ENCODE results near the gene HCN2. TPM values are rescaled to one million over a fixed set of nuclear protein-coding genes. Genes with fewer than 3 reads are reported as not detected.

HCN2 gene
- total and polyA plus RNA-seq, 9 of the 15 experiments (the other 6 are each of a cell fraction or from before 2014, with no cell fraction given) = 0.29 to 4.2 (median 0.82) TPM; not detected in 2

DNA sequence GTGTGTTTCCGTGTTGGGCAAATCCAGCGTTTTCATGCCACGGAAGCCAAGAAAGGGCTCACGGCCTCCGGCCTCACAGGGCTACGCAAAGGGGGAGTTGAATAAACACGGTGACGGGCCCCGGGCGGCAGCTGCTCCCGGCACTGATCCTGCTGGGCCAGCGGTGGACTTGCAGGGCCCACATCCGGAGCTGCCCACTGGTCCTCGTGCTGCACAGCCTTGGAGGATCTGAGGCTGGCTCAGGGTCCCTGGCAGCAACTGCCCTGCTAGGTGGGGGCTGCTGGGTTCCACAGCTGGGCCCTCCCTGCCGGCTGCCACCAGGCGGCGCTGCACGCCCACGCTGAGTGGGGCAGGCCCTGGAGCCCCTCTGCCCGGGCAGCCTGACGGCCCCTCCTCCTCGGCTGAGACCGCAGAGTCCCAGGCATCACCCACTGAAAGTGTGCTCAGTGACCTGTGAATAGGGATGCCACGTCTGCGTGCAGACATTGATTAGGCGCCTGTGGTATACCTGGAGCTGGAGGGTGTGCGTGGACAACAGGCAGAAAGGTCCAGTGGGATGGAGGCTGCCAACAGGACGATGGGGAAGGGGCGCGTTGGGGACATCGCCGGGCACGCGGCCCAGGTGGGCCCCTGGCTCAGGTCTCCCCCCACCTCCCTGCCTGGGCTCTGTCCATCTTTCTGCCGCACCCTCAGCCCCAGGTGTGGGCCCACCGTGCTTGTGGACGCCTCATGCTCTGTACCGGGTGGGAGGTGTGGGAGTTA is 5.3 kb upstream of the HCN2 start (continued):
- no peak for TF ChIP-seq YY1 (IDR thresholded peaks at IDR 0.05; ENCODE audit: borderline replicate concordance in 1 of 3, control insufficient read depth in 1 of 3, extremely low read depth in 1 of 3, insufficient read depth in 3 of 3, insufficient read length in 1 of 3, insufficient replicate concordance in 2 of 3, low read depth in 1 of 3, low read length in 2 of 3)
- TF ChIP-seq, protein P1, sequence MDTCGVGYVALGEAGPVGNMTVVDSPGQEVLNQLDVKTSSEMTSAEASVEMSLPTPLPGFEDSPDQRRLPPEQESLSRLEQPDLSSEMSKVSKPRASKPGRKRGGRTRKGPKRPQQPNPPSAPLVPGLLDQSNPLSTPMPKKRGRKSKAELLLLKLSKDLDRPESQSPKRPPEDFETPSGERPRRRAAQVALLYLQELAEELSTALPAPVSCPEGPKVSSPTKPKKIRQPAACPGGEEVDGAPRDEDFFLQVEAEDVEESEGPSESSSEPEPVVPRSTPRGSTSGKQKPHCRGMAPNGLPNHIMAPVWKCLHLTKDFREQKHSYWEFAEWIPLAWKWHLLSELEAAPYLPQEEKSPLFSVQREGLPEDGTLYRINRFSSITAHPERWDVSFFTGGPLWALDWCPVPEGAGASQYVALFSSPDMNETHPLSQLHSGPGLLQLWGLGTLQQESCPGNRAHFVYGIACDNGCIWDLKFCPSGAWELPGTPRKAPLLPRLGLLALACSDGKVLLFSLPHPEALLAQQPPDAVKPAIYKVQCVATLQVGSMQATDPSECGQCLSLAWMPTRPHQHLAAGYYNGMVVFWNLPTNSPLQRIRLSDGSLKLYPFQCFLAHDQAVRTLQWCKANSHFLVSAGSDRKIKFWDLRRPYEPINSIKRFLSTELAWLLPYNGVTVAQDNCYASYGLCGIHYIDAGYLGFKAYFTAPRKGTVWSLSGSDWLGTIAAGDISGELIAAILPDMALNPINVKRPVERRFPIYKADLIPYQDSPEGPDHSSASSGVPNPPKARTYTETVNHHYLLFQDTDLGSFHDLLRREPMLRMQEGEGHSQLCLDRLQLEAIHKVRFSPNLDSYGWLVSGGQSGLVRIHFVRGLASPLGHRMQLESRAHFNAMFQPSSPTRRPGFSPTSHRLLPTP (IDR thresholded peaks at IDR 0.05; ENCODE audit: borderline replicate concordance, extremely low read depth, insufficient read length) = no peak
- peak; percentile 84 for TF ChIP-seq POLR2G (IDR thresholded peaks at IDR 0.05; ENCODE audit: low read depth, low read length)
- TF ChIP-seq ZNF76 (CRISPR knock-in tag; IDR thresholded peaks at IDR 0.05; ENCODE audit: borderline replicate concordance) = no peak
- TF ChIP-seq PCBP2 (IDR thresholded peaks at IDR 0.05; ENCODE audit: low read depth, low read length, poor library complexity, severe bottlenecking) = no peak
- TF ChIP-seq MYC (IDR thresholded peaks at IDR 0.05; ENCODE audit: low read depth, low read length) = 0 out of 2 replicates have a peak, but pooled peaks have one; percentile 16
- no peak for TF ChIP-seq MYC (CRISPR knock-in tag; IDR thresholded peaks at IDR 0.05; ENCODE audit: borderline replicate concordance, low read depth)
- no peak for TF ChIP-seq ZNF561 (CRISPR knock-in tag; conservative IDR thresholded peaks at IDR 0.05)
- no peak for TF ChIP-seq MTF1 (CRISPR knock-in tag; IDR thresholded peaks at IDR 0.05; ENCODE audit: borderline replicate concordance)
- TF ChIP-seq ZNF57 (CRISPR knock-in tag; IDR thresholded peaks at IDR 0.05) = no peak
- TF ChIP-seq U2AF2 (optimal IDR thresholded peaks at IDR 0.05; ENCODE audit: low read depth, low read length) = no peak
- TF ChIP-seq, protein P2, sequence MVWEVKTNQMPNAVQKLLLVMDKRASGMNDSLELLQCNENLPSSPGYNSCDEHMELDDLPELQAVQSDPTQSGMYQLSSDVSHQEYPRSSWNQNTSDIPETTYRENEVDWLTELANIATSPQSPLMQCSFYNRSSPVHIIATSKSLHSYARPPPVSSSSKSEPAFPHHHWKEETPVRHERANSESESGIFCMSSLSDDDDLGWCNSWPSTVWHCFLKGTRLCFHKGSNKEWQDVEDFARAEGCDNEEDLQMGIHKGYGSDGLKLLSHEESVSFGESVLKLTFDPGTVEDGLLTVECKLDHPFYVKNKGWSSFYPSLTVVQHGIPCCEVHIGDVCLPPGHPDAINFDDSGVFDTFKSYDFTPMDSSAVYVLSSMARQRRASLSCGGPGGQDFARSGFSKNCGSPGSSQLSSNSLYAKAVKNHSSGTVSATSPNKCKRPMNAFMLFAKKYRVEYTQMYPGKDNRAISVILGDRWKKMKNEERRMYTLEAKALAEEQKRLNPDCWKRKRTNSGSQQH (CRISPR knock-in tag; IDR thresholded peaks at IDR 0.05) = 0 out of 2 replicates have a peak, but pooled peaks have one; percentile 7
